GM12878 (cell line): ENCODE data around the gene DNAH17. TPM values are rescaled to one million over a fixed set of nuclear protein-coding genes. Genes with fewer than 3 reads are reported as not detected.

Experiments
- ATAC-seq: fragments of 200-7000 bp; cut with Tn5 transposase; 3 replicates; pipeline ENCODE4 v1.9.1; 2020; ENCODE audit warnings: mild to moderate bottlenecking, moderate library complexity
- BruUV-seq: library from RNA; stranded (reverse); fragments of 400-500 nt; replicated peaks from 2 replicates; lab custom pipeline; 2021; lab: Mats Ljungman, UMichigan
- CTCF ChIA-PET: fragments of 300-600 bp; sonication (Branson Sonifier 250); formaldehyde crosslinking; extraction: SDS; loops from one replicate; lab custom pipeline; 2021; ENCODE audit warnings: inconsistent platforms; lab: Yijun Ruan, JAX
- POLR2A ChIA-PET: fragments of 350-600 bp; formaldehyde crosslinking; extraction: SDS; loops from one replicate; lab custom pipeline; 2021; ENCODE audit warnings: inconsistent platforms; lab: Charles Lee
- RAD21 ChIA-PET: fragments of 300-600 bp; sonication (Branson Sonifier 250); formaldehyde crosslinking; loops from one replicate; lab custom pipeline; 2023; ENCODE audit warnings: antibody characterized with exemption; ENCODE audit not compliant: unreplicated experiment; lab: Charles Lee
- SMC1A ChIA-PET: fragments of 300-600 bp; sonication (Branson Sonifier 250); formaldehyde crosslinking; loops from one replicate; lab custom pipeline; 2023; ENCODE audit not compliant: unreplicated experiment, uncharacterized antibody; lab: Charles Lee
- DNase-seq: peaks from one replicate; pipeline ENCODE4 v3.0.0-alpha.2; 2011; ENCODE audit warnings: low read depth, low spot score
- FAIRE-seq: peaks from 3 replicates; lab custom pipeline; 2011; peaks lifted over from hg19 to GRCh38; lab: Jason Lieb, UNC
- H2AFZ ChIP-seq: 2 replicates; pipeline ENCODE4 v1.6.0; 2011; ENCODE audit warnings: low read depth, low read length, control low read depth; ENCODE audit not compliant: control insufficient read depth
- H3K27ac ChIP-seq: 2 replicates; pipeline ENCODE4 v1.5.1; 2011; ENCODE audit warnings: control low read depth; ENCODE audit not compliant: control insufficient read depth, insufficient read depth
- H3K27me3 ChIP-seq, 2 experiments: replicated peaks in 1 of 2; 2 replicates each; pipeline versions ENCODE4 v1.6.0 to v1.6.1; 2011; ENCODE audit warnings: low read length in 1 of 2; ENCODE audit not compliant: control insufficient read depth in 2 of 2, insufficient read depth in 2 of 2
- H3K36me3 ChIP-seq, 2 experiments: 2 replicates each; pipeline ENCODE4 v1.5.1; 2011; ENCODE audit warnings: low read length in 1 of 2; ENCODE audit not compliant: control insufficient read depth in 2 of 2, insufficient read depth in 2 of 2
- H3K4me1 ChIP-seq: 2 replicates; pipeline ENCODE4 v1.6.1; 2011; ENCODE audit warnings: mild to moderate bottlenecking, low read length, moderate library complexity, mixed read lengths; ENCODE audit not compliant: control insufficient read depth, insufficient read depth
- H3K4me2 ChIP-seq: 2 replicates; pipeline ENCODE4 v1.6.0; 2011; ENCODE audit warnings: control low read depth; ENCODE audit not compliant: control insufficient read depth, insufficient read depth
- H3K4me3 ChIP-seq: fragments of 200-600 bp; sonication (generic); 2 replicates; pipeline ENCODE4 v1.5.1; 2016
- H3K79me2 ChIP-seq: 2 replicates; pipeline ENCODE4 v1.6.0; 2011; ENCODE audit warnings: low read length; ENCODE audit not compliant: control insufficient read depth, insufficient read depth
- H3K9ac ChIP-seq: 2 replicates; pipeline ENCODE4 v1.8.0; 2011; ENCODE audit warnings: low read length, control low read depth, mixed read lengths; ENCODE audit not compliant: control insufficient read depth, insufficient read depth
- H3K9me3 ChIP-seq: replicated peaks from 3 replicates; pipeline ENCODE4 v1.5.1; 2011; ENCODE audit warnings: mild to moderate bottlenecking, low read length; ENCODE audit not compliant: control insufficient read depth, insufficient read depth
- H4K20me1 ChIP-seq: 2 replicates; pipeline ENCODE4 v1.6.0; 2011; ENCODE audit not compliant: control insufficient read depth, insufficient read depth
- CHD1 ChIP-seq: IDR thresholded peaks from 2 replicates; pipeline ENCODE4 v1.6.1; 2012; ENCODE audit warnings: low read depth, low read length, improper control_type of control experiment
- MLLT1 ChIP-seq: fragments of 450-650 bp; IDR thresholded peaks from 2 replicates; pipeline ENCODE4 v1.6.1; 2016; ENCODE audit warnings: mild to moderate bottlenecking
- MTA3 ChIP-seq: IDR thresholded peaks from 2 replicates; pipeline ENCODE4 v1.6.1; 2012; ENCODE audit warnings: low read length, inconsistent platforms, borderline replicate concordance
- NFXL1 ChIP-seq: fragments of 450-650 bp; IDR thresholded peaks from 2 replicates; pipeline ENCODE4 v1.6.1; 2017; ENCODE audit warnings: antibody characterized with exemption, mild to moderate bottlenecking, borderline replicate concordance
- PAX8 ChIP-seq: fragments of 450-650 bp; IDR thresholded peaks from 2 replicates; pipeline ENCODE4 v1.6.1; 2017; ENCODE audit warnings: mild to moderate bottlenecking, moderate library complexity
- RAD21 ChIP-seq: IDR thresholded peaks from 2 replicates; pipeline ENCODE4 v1.6.1; 2011; ENCODE audit warnings: mild to moderate bottlenecking, low read depth, low read length, moderate library complexity; ENCODE audit not compliant: insufficient read depth
- RB1 ChIP-seq: fragments of 450-650 bp; formaldehyde crosslinking; IDR thresholded peaks from 2 replicates; pipeline ENCODE4 v1.6.1; 2017; ENCODE audit warnings: mild to moderate bottlenecking, borderline replicate concordance
- RELA ChIP-seq: fragments of 450-650 bp; IDR thresholded peaks from 2 replicates; pipeline ENCODE4 v1.8.0; 2014; ENCODE audit warnings: borderline replicate concordance; ENCODE audit not compliant: partially characterized antibody
- SMC3 ChIP-seq: IDR thresholded peaks from 2 replicates; pipeline ENCODE4 v1.6.1; 2011; ENCODE audit warnings: low read length, improper control_type of control experiment, borderline replicate concordance
- YY1 ChIP-seq: IDR thresholded peaks from 2 replicates; pipeline ENCODE4 v1.6.1; 2011; ENCODE audit warnings: low read depth, mild to moderate bottlenecking, low read length
- ZBTB33 ChIP-seq: fragments of 450-650 bp; IDR thresholded peaks from 2 replicates; pipeline ENCODE4 v1.6.1; 2017; ENCODE audit warnings: mild to moderate bottlenecking
- ZBTB4 ChIP-seq: fragments of 450-650 bp; formaldehyde crosslinking; IDR thresholded peaks from 2 replicates; pipeline ENCODE4 v1.4.0; 2022; ENCODE audit warnings: mild to moderate bottlenecking, moderate library complexity
- ZNF207 ChIP-seq: fragments of 450-650 bp; IDR thresholded peaks from 2 replicates; pipeline ENCODE4 v1.6.1; 2014; ENCODE audit warnings: antibody characterized with exemption, mild to moderate bottlenecking, borderline replicate concordance
- WGBS: methylation state at CpG from one replicate; pipeline ENCODE4 v1.1.6; 2016; ENCODE audit warnings: low lambda C conversion rate; ENCODE audit not compliant: insufficient replicate concordance, insufficient coverage; ENCODE audit errors: missing lambda C conversion rate; 5-methylcytosine and 5-hydroxymethylcytosine counted together
- in situ Hi-C: fragments of 300-500 bp; cut with MboI; formaldehyde crosslinking; loops from 9 replicates; pipeline ENCODE4 v1.14.3; 2018; ENCODE audit warnings: mixed read lengths
- intact Hi-C: fragments of 100-400 bp; cut with micrococcal nuclease; formaldehyde crosslinking; loops from one replicate; pipeline ENCODE4 v1.14.2; 2022; ENCODE audit not compliant: unreplicated experiment
- polyA plus RNA-seq, 11 experiments: library from polyadenylated mRNA; depleted of rRNA in 4 of 11; unstranded in 6 of 11; stranded (reverse) in 5 of 11; fragments of >200 nt; fragmentation: Nextera tagmentation in 4 of 11; fragmentation: Illumina TruSeq in 1 of 11; extraction: Ambion mirVana in 4 of 11; extraction: Trizol in 1 of 11; gene quantifications; 1 replicate in 1 of 11; 2 replicates in 10 of 11; pipeline versions ENCODE4 v1.2.1 to v1.2.3, GENCODE V29; 2011 to 2016; ENCODE audit warnings: inconsistent platforms in 2 of 11, missing spikeins in 2 of 11, low read depth in 1 of 11
- total RNA-seq, 4 experiments: library from RNA; depleted of rRNA in 3 of 4; stranded (reverse); fragments of >200 nt in 3 of 4; fragmentation: Illumina TruSeq in 1 of 4; extraction: Trizol in 1 of 4; gene quantifications; 2 replicates each; pipeline versions ENCODE4 v1.2.1 to v1.2.3, GENCODE V29; 2013 to 2021

The DNAH17 gene
- total and polyA plus RNA-seq, 10 of the 15 experiments (the other 5 are each of a cell fraction or from before 2014, with no cell fraction given) = 0.16 to 2.9 (median 0.56) TPM

GRCh38 chr17:78421534-78422266 is 155.5 kb downstream of the DNAH17 start:
- 88% methylated on average over 24 of the region's 24 CpGs for WGBS
- peaks cover 29 to 30% of the 10 kb centered on the region in 2 experiments for H3K36me3 ChIP-seq
- POLR2A ChIA-PET = interaction anchor here (1.0 kb wide), 1 partner anchor 105 kb away, joined by 3 read pairs; no protein-coding TSS in a partner anchor
- TF ChIP-seq MTA3 (no peak), YY1 (peak; percentile 67), ZBTB33 (no peak), CHD1 (no peak), PAX8 (no peak), NFXL1 (no peak), ZBTB4 (no peak), RB1 (no peak), MLLT1 (peak; percentile 50; the same call in 1 of the 2 replicates), ZNF207 (peak; percentile 71; the same call in 1 of the 2 replicates), RAD21 (peak; percentile 92), SMC3 (peak; percentile 92), RELA (peak; percentile 43)

More at GRCh38 chr17:78421534-78422266, 155.5 kb downstream of the DNAH17 start:
- intact Hi-C loops = loop anchor here (1.0 to 10.0 kb wide), 4 partner anchors 61 to 337 kb away; partner anchors contain the start of gene SOCS3
- in situ Hi-C loops = loop anchor here (5.0 kb wide), 1 partner anchor 59 kb away; the partner anchor contains the start of gene SOCS3
- H3K4me1 ChIP-seq = no peaks in the 10 kb centered on the region; the same call in 1 of the 2 replicates
- H3K9ac ChIP-seq = no peak overlapping the region
- H3K4me2 ChIP-seq = no peak overlapping the region
- H3K79me2 ChIP-seq = no peaks in the 10 kb centered on the region
- BruUV-seq = no TSS peak
- ChIA-PET CTCF (interaction anchor here (0.5 to 8.5 kb wide), 33 partner anchors 9 to 402 kb away, joined by 3 to 96 read pairs (median 4); no protein-coding TSS in a partner anchor), SMC1A (interaction anchor here (0.8 to 3.7 kb wide), 8 partner anchors 26 to 337 kb away, joined by 3 to 26 read pairs (median 5); partner anchors contain the start of gene SOCS3), RAD21 (interaction anchor here (0.6 to 6.1 kb wide), 17 partner anchors 11 to 403 kb away, joined by 3 to 52 read pairs (median 4); partner anchors contain the start of gene SOCS3)
- no peaks in the 10 kb centered on the region for H3K27me3 ChIP-seq
- no peak overlapping the region for H2AFZ ChIP-seq
- ATAC-seq (peak; percentile 96), FAIRE-seq (peak; percentile 82), DNase-seq (peak; percentile 7)
- no peak overlapping the region for H3K27ac ChIP-seq
- no peaks in the 10 kb centered on the region; the same call in 1 of the 2 replicates for H4K20me1 ChIP-seq
- no peaks in the 10 kb centered on the region for H3K9me3 ChIP-seq
- no peak overlapping the region for H3K4me3 ChIP-seq
